A673 (cell line): ENCODE results near the gene PLB1. TPM values are rescaled to one million over a fixed set of nuclear protein-coding genes. Genes with fewer than 3 reads are reported as not detected.

Experiments
- BruUV-seq: library from RNA; stranded (reverse); fragments of 400-500 nt; replicated peaks from 2 replicates; lab custom pipeline; 2021; lab: Mats Ljungman, UMichigan
- CTCF ChIA-PET: fragments of 300-600 bp; sonication (Branson Sonifier 250); formaldehyde crosslinking; loops from one replicate; lab custom pipeline; 2022; ENCODE audit warnings: antibody characterized with exemption; lab: Charles Lee
- POLR2A ChIA-PET: fragments of 300-600 bp; sonication (Branson Sonifier 250); formaldehyde crosslinking; loops from one replicate; lab custom pipeline; 2022; ENCODE audit warnings: antibody characterized with exemption; ENCODE audit not compliant: low non-redundant PET; lab: Charles Lee
- DNase-seq: peaks from one replicate; pipeline ENCODE4 v3.0.0-alpha.2; 2015; ENCODE audit warnings: low spot score
- H3K27ac ChIP-seq: fragments of 200-600 bp; sonication (generic); 2 replicates; pipeline ENCODE4 v1.5.1; 2016; ENCODE audit warnings: mixed run types, low read depth, mild to moderate bottlenecking, mixed read lengths, antibody characterized with exemption, low read length; ENCODE audit not compliant: poor library complexity, severe bottlenecking
- H3K27me3 ChIP-seq: fragments of 200-600 bp; sonication (generic); replicated peaks from 2 replicates; pipeline ENCODE4 v1.6.1; 2017; ENCODE audit warnings: mixed run types, low read depth, mild to moderate bottlenecking, mixed read lengths, antibody characterized with exemption, low read length; ENCODE audit not compliant: insufficient read depth, poor library complexity
- H3K36me3 ChIP-seq: fragments of 200-600 bp; sonication (generic); 2 replicates; pipeline ENCODE4 v1.6.1; 2016; ENCODE audit warnings: mixed run types, mild to moderate bottlenecking, mixed read lengths, antibody characterized with exemption, low read length; ENCODE audit not compliant: insufficient read depth, poor library complexity, severe bottlenecking
- H3K4me1 ChIP-seq: fragments of 200-600 bp; sonication (generic); 2 replicates; pipeline ENCODE4 v1.6.1; 2017; ENCODE audit warnings: mixed run types, mild to moderate bottlenecking, mixed read lengths, antibody characterized with exemption, low read length; ENCODE audit not compliant: insufficient read depth, poor library complexity, severe bottlenecking
- H3K4me3 ChIP-seq: fragments of 200-600 bp; sonication (generic); 2 replicates; pipeline ENCODE4 v1.5.1; 2016; ENCODE audit warnings: low read depth, mixed run types, mild to moderate bottlenecking, mixed read lengths, low read length; ENCODE audit not compliant: poor library complexity, severe bottlenecking
- H3K9me3 ChIP-seq: fragments of 200-600 bp; sonication (generic); 2 replicates; pipeline ENCODE4 v1.6.1; 2016; ENCODE audit warnings: mixed run types, low read depth, mild to moderate bottlenecking, mixed read lengths, antibody characterized with exemption, low read length; ENCODE audit not compliant: poor library complexity, severe bottlenecking
- EZH2 ChIP-seq: fragments of 200-600 bp; sonication (generic); IDR thresholded peaks from 2 replicates; pipeline ENCODE4 v1.6.1; 2017; ENCODE audit warnings: borderline replicate concordance, low read depth, mild to moderate bottlenecking, mixed read lengths, antibody characterized with exemption, low read length; ENCODE audit not compliant: poor library complexity, severe bottlenecking
- intact Hi-C: fragments of 100-400 bp; cut with micrococcal nuclease; formaldehyde crosslinking; loops from one replicate; pipeline ENCODE4 v1.10.0; 2022; ENCODE audit not compliant: unreplicated experiment
- total RNA-seq: library from RNA; stranded (reverse); gene quantifications from 2 replicates; pipeline ENCODE4 v1.2.3, GENCODE V29; 2021
- TF ChIP-seq, protein P1 (sequence below): fragments of 300-800, 200-600 bp; sonication (generic); conservative IDR thresholded peaks from 2 replicates; pipeline ENCODE4 v1.5.1; 2017; ENCODE audit warnings: low read depth, mild to moderate bottlenecking, antibody characterized with exemption, low read length, moderate library complexity, mixed read lengths

PLB1 gene
- total RNA-seq, 1 experiment from 2014 or later, result 0.39 TPM

- no peak overlapping the region for H3K4me3 ChIP-seq
- ChIA-PET POLR2A (no interaction called here), CTCF (no interaction called here)
- H3K9me3 ChIP-seq, result no peaks in the 10 kb centered on the region
- H3K4me1 ChIP-seq, result no peaks in the 10 kb centered on the region
- H3K27ac ChIP-seq, result no peak overlapping the region
- DNase-seq, result no peak
- H3K36me3 ChIP-seq, result no peaks in the 10 kb centered on the region
- no TSS peak for BruUV-seq
- no peaks in the 10 kb centered on the region for H3K27me3 ChIP-seq
- TF ChIP-seq EZH2, result no peak
- TF ChIP-seq, protein P1, sequence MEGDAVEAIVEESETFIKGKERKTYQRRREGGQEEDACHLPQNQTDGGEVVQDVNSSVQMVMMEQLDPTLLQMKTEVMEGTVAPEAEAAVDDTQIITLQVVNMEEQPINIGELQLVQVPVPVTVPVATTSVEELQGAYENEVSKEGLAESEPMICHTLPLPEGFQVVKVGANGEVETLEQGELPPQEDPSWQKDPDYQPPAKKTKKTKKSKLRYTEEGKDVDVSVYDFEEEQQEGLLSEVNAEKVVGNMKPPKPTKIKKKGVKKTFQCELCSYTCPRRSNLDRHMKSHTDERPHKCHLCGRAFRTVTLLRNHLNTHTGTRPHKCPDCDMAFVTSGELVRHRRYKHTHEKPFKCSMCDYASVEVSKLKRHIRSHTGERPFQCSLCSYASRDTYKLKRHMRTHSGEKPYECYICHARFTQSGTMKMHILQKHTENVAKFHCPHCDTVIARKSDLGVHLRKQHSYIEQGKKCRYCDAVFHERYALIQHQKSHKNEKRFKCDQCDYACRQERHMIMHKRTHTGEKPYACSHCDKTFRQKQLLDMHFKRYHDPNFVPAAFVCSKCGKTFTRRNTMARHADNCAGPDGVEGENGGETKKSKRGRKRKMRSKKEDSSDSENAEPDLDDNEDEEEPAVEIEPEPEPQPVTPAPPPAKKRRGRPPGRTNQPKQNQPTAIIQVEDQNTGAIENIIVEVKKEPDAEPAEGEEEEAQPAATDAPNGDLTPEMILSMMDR, result no peak
- intact Hi-C loops, result no loop called here
Measured at GRCh38 chr2:28480403-28481049, 15.3 kb upstream of the PLB1 start.

- Histone ChIP-seq H3K9me3 (no peaks in the 10 kb centered on the region), H3K27me3 (no peaks in the 10 kb centered on the region), H3K27ac (no peak overlapping the region), H3K36me3 (no peaks in the 10 kb centered on the region), H3K4me1 (no peaks in the 10 kb centered on the region), H3K4me3 (no peak overlapping the region)
- POLR2A ChIA-PET, result no interaction called here
- TF ChIP-seq EZH2, result no peak
- TF ChIP-seq, protein P1, result no peak
- no TSS peak for BruUV-seq
- intact Hi-C loops, result no loop called here
- CTCF ChIA-PET, result no interaction called here
- no peak for DNase-seq
Measured at GRCh38 chr2:28481905-28482304, 14.0 kb upstream of the PLB1 start.

DNA sequence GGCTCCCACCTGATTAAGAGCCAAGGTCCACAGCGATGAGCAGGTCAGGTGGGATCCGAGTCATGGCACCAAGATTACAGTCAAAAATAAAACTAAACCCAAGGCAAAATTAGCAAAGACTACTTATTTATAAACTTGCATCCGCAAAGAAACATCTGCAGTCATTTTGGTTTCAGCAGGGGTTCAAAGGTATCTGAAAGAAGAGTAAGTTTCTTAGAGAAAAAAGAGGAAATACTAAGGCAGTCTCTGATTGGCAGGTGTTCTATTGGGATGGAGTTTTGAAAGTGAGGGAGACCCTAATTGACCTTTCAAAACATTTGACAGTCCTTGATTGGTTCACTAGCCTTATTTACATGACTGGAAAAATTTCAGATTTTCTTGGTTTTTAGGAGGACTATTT is 11.0 kb upstream of the PLB1 start:
- TF ChIP-seq, protein P1, result no peak
- TF ChIP-seq EZH2, result no peak
- Histone ChIP-seq H3K4me1 (no peaks in the 10 kb centered on the region), H3K36me3 (no peaks in the 10 kb centered on the region), H3K27ac (no peak overlapping the region), H3K9me3 (no peaks in the 10 kb centered on the region), H3K27me3 (no peaks in the 10 kb centered on the region), H3K4me3 (no peak overlapping the region)
- BruUV-seq, result no TSS peak
- CTCF ChIA-PET, result no interaction called here
- no peak for DNase-seq
- POLR2A ChIA-PET, result no interaction called here
- intact Hi-C loops, result no loop called here
